ENCODE data around the gene IL22RA2.
A peak's percentile ranks its signal among the peaks of the same experiment; 100 is the strongest.

IL22RA2 gene

GRCh38 chr6:137166247-137167098, 7.0 kb downstream of the IL22RA2 start:
- no peak for DNase-seq

GRCh38 chr6:137165375-137166246, 7.8 kb downstream of the IL22RA2 start:
- DNase-seq: peak; percentile 13

GRCh38 chr6:137163732-137164318, 9.6 kb downstream of the IL22RA2 start:
- no peak for DNase-seq

GRCh38 chr6:137162692-137163306, 10.6 kb downstream of the IL22RA2 start:
- no peak for DNase-seq

DNA sequence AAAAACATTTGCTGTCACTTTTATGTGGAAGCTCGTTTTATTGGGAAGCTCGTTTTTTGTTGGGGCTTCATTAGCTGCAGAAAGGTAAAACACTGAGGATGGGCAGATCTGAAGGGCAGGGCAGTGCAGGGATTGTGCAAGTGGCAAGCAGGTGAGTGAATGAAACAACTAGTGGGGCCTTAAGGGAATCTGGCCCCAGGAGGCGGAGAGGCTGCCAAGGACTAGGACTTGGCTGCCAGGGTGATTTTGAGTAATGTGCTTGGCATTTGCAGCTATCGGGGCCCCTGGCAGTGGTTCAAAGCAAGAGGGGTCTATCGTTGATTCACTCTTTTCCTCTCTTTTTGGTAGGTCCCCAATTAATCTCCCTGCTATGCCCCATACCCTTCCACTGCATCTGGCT, 11.5 kb downstream of the IL22RA2 start:
- DNase-seq: no peak

GRCh38 chr6:137160763-137161162, 12.7 kb downstream of the IL22RA2 start:
- DNase-seq: no peak

DNA sequence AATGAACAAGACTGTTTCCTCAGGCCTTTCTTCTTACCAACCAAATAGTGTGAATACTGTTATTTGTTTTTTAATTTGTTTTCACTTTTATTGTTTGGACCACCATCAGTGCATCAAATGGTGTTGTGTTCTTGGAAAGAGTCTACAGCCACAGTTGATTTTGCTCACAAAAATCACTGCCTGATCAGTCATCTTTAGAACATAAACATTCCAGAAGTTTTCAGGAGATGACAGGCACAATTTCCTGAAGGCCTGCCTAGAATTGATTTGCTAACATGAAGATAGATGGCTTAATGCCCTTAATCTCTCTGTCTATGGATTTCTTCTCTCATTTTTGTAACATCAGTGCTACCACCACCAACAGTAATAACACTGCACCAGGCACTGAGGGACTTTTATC, 13.5 kb downstream of the IL22RA2 start:
- DNase-seq: no peak

DNA sequence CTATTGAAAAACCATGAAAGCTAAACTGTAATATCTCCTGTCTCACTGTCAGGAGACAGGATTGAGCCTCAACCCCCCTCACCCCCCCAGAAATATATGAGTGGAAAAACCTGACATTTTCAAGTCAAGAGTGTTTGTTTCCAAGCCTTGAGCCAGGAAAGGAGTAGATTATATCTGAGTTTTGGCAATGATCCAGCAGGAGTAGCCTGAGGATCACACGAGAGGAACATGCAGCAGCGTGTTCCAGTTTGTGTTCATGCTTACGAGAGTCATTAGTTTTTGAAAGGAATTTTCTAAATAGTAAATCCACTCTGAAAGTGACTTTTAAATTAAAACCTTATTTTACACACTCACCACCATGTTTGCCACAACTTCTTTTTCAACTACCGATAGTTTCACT, 15.8 kb downstream of the IL22RA2 start:
- DNase-seq: peak; percentile 17

DNA sequence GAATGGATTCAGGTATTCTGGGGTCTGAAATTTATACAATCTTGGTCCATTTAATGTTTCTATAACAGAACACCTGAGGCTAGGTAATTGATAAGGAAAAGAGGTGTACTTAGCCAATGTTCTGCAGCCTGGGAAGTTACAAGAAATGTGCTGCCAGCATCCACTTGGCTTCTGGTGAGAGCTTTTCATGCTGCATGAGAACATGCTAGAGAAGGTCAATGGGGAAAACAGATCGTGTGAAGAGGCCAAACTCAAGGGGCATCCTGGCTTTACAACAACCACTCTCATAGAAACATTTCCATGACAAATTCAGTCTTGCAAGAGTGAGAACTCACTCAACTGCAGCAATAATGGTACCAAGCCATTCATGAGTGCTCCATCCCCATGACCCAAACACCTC, 16.8 kb downstream of the IL22RA2 start:
- DNase-seq: no peak

DNA sequence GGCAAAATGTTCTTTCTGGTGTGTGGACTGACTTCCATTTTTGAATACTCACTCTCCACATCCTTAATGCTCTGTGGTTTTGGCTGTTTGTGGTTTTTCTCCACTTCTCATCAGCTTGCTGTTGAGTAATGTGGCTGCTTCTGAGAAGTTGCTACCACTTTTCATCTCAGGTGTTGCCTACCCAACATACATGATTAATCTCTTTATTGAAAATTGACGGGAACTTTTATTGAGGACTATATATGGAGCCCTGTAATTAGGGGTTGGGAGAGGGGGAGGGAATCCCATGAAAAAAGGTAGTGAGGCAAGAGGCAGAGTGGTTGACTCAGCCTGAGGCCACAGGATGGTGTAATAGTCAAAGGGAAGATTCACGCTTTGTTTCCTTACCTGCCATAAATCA, 17.6 kb downstream of the IL22RA2 start:
- no peak for DNase-seq

- DNase-seq: no peak
These were observed 23.4 kb downstream of the IL22RA2 start for GRCh38 chr6:137150072-137150471.

GRCh38 chr6:137149035-137149393, 24.4 kb downstream of the IL22RA2 start:
- no peak for DNase-seq

DNA sequence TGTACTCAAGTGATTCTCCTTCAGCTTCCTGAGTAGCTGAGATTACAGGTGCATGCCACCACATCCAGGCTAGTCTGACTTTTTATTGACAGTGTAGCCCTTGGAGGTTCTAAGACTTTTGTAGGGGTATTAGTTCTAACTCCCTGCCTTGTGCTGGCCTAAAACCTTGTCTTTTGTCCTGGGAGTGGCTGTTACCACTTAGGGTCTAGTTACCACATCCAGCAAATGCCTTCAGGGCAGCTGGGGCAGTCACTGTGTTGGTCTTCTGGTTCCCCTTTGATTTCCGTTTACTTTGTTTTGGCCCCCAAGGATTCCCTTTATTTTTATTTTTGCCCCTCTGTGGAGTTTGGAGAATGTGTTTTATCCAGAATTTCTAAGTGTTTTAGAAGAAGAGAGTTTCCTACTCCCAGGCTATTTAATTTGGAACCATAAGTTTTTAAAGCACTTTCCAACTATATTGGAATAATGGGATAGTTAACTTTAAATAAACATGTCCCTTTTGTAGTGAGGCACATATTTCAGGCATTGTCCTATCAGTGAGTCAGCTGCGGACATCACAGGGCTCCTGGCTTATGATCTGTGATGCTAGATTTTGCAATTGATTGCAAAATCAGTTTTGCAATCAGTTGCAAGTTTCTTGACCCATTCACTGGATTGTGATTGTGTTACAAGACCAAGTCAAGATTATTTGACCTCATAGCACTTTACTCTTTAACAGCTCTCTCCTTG, 25.0 kb downstream of the IL22RA2 start:
- no peak for DNase-seq

DNA sequence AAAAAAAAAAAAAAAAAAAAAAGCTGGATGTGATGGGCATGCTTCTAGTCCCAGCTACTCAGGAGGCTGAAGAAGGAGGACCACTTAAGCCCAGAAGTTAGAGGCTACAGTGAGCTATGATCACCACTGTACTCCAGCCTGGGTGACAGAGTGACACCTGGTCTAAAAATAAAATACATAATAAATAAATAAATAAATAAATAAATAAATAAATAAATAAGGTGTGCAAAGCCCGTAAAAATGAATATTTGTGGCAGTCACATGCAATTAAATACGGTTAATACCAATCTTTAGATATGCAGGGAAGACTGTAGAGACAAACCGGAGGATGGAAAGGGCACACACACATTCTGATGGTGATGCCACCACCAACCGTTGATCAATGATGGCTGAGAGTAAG, 26.2 kb downstream of the IL22RA2 start:
- DNase-seq: no peak

DNA sequence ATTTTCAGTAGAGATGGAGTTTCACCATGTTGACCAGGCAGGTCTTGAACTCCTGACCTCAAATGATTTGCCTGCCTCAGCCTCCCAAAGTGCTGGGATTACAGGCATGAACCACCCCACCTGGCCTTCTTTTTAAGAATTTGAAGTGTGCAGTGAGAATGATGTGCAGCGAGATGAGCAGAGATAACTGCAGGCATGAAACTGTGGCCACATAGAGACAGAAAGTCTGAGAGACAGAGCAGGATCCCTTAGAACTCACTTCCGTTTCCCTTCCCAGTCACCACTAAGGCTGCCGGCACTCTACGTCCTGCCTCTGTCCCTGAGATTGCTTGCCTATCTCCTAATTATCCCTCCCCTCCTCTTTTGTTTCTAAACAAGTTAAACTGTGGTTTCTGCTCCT, 27.2 kb downstream of the IL22RA2 start:
- no peak for DNase-seq

- no peak for DNase-seq
These were observed 28.0 kb downstream of the IL22RA2 start for GRCh38 chr6:137145421-137145820.

GRCh38 chr6:137136065-137136464, 37.4 kb downstream of the IL22RA2 start:
- no peak for DNase-seq

DNA sequence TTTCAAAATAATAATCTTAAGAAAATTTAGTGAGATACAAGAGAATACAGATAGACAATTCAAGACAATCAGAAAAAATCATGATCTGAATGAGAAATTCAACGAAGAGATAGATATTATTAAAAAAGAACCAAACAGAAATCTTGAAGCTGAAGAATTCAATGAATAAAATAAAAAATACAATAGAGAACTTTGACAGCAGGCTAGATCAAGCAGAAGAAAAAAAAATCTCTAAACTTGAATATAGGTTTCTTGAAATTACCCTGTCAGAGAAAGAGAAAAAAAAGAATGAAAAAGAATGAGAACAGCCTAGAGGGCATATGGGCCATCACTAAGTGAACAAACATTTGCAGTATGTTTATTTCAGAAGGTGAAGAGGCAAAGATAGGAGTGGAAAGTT, 39.0 kb downstream of the IL22RA2 start:
- DNase-seq: no peak

GRCh38 chr6:137133122-137133521, 40.3 kb downstream of the IL22RA2 start:
- no peak for DNase-seq

DNA sequence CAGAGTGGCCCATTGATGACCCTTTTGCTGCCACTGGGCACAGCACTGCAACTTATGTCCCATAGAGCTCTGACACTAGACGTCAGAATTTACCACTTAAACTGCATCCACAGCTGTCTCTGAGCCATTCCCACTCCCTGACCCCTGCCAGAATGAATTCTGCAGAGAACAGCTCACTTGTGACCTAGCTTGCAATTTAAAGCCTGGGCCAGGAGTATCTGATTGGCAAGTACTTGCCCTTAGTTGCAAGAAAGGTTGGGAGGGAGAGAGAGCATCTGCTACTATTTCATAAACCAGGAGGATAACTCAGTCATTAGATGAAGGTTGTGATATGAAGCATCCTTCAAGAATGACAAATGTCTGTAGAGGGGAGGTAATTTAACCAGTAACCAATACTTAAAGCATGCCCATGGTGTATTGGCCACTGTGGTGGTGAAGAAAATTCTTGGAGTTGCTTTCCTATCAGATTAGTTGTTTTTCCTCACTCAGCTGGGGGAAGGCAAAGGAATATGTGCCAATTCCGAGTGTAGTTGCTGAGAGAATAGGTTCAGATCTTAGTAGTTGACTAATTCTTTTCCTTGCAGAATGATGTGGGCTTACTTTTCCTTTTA, 46.5 kb downstream of the IL22RA2 start:
- DNase-seq: no peak

GRCh38 chr6:137123078-137123477, 50.4 kb downstream of the IL22RA2 start:
- no peak for DNase-seq

DNA sequence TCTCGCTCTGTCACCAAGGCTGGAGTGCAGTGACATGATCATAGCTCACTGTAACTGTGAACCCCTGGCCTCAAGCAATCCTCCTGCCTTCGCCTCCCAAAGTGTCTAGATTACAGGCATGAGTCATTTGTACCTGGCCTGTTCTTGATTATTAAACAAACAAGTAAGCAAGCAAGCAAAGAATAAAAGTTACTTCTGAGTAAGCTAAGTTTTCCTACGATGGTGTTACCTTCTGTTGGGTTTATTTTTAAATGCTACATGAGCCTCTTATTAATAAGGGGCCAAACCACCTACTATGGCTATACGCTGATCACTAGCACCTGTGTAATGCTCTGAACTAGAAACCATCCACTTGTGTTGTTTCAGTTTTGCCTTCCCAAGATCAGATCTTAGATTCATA, 50.8 kb downstream of the IL22RA2 start:
- no peak for DNase-seq

Measured in NCI-H2029 (cell line).